Erythroblast (primary cell): ENCODE results near the gene ALDH1A2.
"Not testable (repeated sequence)": the region's sequence is repeated elsewhere in the genome, so short reads cannot be mapped to it uniquely, and the experiment has no call there.

Experiments used
- DNase-seq, 2 experiments: peaks; one replicate each; lab custom pipeline; 2025; lab: John Stamatoyannopoulos, UW
- GATA1 ChIP-seq: IDR thresholded peaks from 2 replicates; pipeline ENCODE4 v1.6.1; 2011; ENCODE audit warnings: low read depth, mild to moderate bottlenecking, control low read depth, low read length, moderate library complexity
- POLR2A ChIP-seq: IDR thresholded peaks from 2 replicates; pipeline ENCODE4 v1.6.1; 2011; ENCODE audit warnings: mild to moderate bottlenecking, low read length

The ALDH1A2 gene

GRCh38 chr15:58081891-58082290, 16.4 kb upstream of the ALDH1A2 start:
- TF ChIP-seq POLR2A, result no peak
- no peak for TF ChIP-seq GATA1
- no peak for DNase-seq

- TF ChIP-seq GATA1, result no peak
- no peak for TF ChIP-seq POLR2A
- no peak for DNase-seq
Measured at GRCh38 chr15:58081456-58081855, 15.9 kb upstream of the ALDH1A2 start.

GRCh38 chr15:58080959-58081358, 15.4 kb upstream of the ALDH1A2 start:
- not testable (repeated sequence) for DNase-seq

- no peak for DNase-seq
Measured at GRCh38 chr15:58080398-58080797, 14.9 kb upstream of the ALDH1A2 start.

GRCh38 chr15:58078591-58078990, 13.1 kb upstream of the ALDH1A2 start:
- no peak for TF ChIP-seq POLR2A
- no peak for TF ChIP-seq GATA1
- no peak for DNase-seq

More at GRCh38 chr15:58080398-58080797, 14.9 kb upstream of the ALDH1A2 start:
- TF ChIP-seq POLR2A, result no peak
- TF ChIP-seq GATA1, result no peak

GRCh38 chr15:58077427-58077826, 11.9 kb upstream of the ALDH1A2 start:
- TF ChIP-seq POLR2A (no peak), GATA1 (no peak)
- DNase-seq, result no peak

GRCh38 chr15:58074452-58074851, 8.9 kb upstream of the ALDH1A2 start:
- no peak for DNase-seq
- no peak for TF ChIP-seq GATA1
- no peak for TF ChIP-seq POLR2A

GRCh38 chr15:58070801-58071418, 5.4 kb upstream of the ALDH1A2 start:
- peak; percentile 45 to 70 for DNase-seq

GRCh38 chr15:58069008-58069407, 3.5 kb upstream of the ALDH1A2 start:
- TF ChIP-seq POLR2A, result no peak
- TF ChIP-seq GATA1, result no peak
- DNase-seq, result no peak

More at GRCh38 chr15:58070801-58071418, 5.4 kb upstream of the ALDH1A2 start:
- no peak for TF ChIP-seq GATA1
- no peak for TF ChIP-seq POLR2A

GRCh38 chr15:58066042-58066867, 744 bp upstream of the ALDH1A2 start:
- peak; percentile 40 to 54 for DNase-seq
- TF ChIP-seq GATA1 (no peak), POLR2A (no peak)

GRCh38 chr15:58064980-58065444, 499 bp downstream of the ALDH1A2 start:
- DNase-seq, result no peak
- TF ChIP-seq POLR2A (no peak), GATA1 (no peak)

GRCh38 chr15:58064082-58064979, 1.2 kb downstream of the ALDH1A2 start:
- TF ChIP-seq POLR2A (no peak), GATA1 (no peak)
- DNase-seq, result no peak

GRCh38 chr15:58063614-58064013, 1.9 kb downstream of the ALDH1A2 start:
- DNase-seq, result no peak
- no peak for TF ChIP-seq GATA1
- TF ChIP-seq POLR2A, result no peak

- DNase-seq, result no peak
- TF ChIP-seq POLR2A (no peak), GATA1 (no peak)
Measured at GRCh38 chr15:58062983-58063382, 2.5 kb downstream of the ALDH1A2 start.
